ENCODE data around the gene TAB2. TPM values are rescaled to one million over a fixed set of nuclear protein-coding genes. Genes with fewer than 3 reads are reported as not detected.

TAB2 gene
- total and polyA plus RNA-seq, 9 of the 15 experiments (the other 6 are each of a cell fraction or from before 2014, with no cell fraction given) = 9.1 to 38.3 (median 18.6) TPM

- in situ Hi-C loops (cut with MboI) (no loop called here), intact Hi-C loops (cut with micrococcal nuclease) (no loop called here)
- no peaks in the 10 kb centered on the region for H3K4me1 ChIP-seq (replicated peaks in 1 of 2; ENCODE audit: control insufficient read depth in 2 of 2, insufficient read depth in 2 of 2, low read length in 2 of 2)
- H3K27me3 ChIP-seq (ENCODE audit: control insufficient read depth in 2 of 2, insufficient read depth in 2 of 2, low read length in 2 of 2) = peaks cover 12 to 14% of the 10 kb centered on the region in 2 experiments
- DNase-seq (ENCODE audit: extremely low read depth in 1 of 4, low spot score in 3 of 4) = no peak
- H3K36me3 ChIP-seq (ENCODE audit: control insufficient read depth, insufficient read depth, low read length) = no peaks in the 10 kb centered on the region
- no peak for ATAC-seq
- BruUV-seq (replicated peaks) = no TSS peak
- no peak overlapping the region for H3K4me3 ChIP-seq
- H3K9me3 ChIP-seq (replicated peaks; ENCODE audit: control insufficient read depth, insufficient read depth, low read depth, low read length) = 0 out of 2 replicates have a peak, but pooled peaks cover under 1% of the 10 kb centered on the region
- ChIA-PET CTCF (ENCODE audit: low intra/inter-chr PET ratio) (no interaction called here), POLR2A (no interaction called here)
- no peaks in the 10 kb centered on the region for H4K20me1 ChIP-seq (replicated peaks; ENCODE audit: control insufficient read depth, insufficient read depth, low read length)
- no peaks in the 10 kb centered on the region for H3K79me2 ChIP-seq (ENCODE audit: control insufficient read depth, insufficient read depth, low read length)
- H3K27ac ChIP-seq (ENCODE audit: extremely low read depth, low read depth, low read length) = no peak overlapping the region
- H3K9ac ChIP-seq (ENCODE audit: insufficient read depth in 1 of 2, low read depth in 2 of 2, low read length in 2 of 2) = no peak overlapping the region
- TF ChIP-seq, protein P1, sequence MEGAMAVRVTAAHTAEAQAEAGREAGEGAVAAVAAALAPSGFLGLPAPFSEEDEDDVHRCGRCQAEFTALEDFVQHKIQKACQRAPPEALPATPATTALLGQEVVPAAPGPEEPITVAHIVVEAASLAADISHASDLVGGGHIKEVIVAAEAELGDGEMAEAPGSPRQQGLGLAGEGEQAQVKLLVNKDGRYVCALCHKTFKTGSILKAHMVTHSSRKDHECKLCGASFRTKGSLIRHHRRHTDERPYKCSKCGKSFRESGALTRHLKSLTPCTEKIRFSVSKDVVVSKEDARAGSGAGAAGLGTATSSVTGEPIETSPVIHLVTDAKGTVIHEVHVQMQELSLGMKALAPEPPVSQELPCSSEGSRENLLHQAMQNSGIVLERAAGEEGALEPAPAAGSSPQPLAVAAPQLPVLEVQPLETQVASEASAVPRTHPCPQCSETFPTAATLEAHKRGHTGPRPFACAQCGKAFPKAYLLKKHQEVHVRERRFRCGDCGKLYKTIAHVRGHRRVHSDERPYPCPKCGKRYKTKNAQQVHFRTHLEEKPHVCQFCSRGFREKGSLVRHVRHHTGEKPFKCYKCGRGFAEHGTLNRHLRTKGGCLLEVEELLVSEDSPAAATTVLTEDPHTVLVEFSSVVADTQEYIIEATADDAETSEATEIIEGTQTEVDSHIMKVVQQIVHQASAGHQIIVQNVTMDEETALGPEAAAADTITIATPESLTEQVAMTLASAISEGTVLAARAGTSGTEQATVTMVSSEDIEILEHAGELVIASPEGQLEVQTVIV (CRISPR knock-in tag; IDR thresholded peaks at IDR 0.05; ENCODE audit: borderline replicate concordance) = no peak
- no peak for TF ChIP-seq ZNF511 (CRISPR knock-in tag; IDR thresholded peaks at IDR 0.05)
- no peak for TF ChIP-seq XRCC5 (IDR thresholded peaks at IDR 0.05; ENCODE audit: low read depth, low read length)
- no peak for TF ChIP-seq GABPB1 (CRISPR knock-in tag; IDR thresholded peaks at IDR 0.05)
- no peak for TF ChIP-seq OTX1 (CRISPR knock-in tag; IDR thresholded peaks at IDR 0.05)
- TF ChIP-seq KDM2B (CRISPR knock-in tag; IDR thresholded peaks at IDR 0.05) = no peak
- TF ChIP-seq POLR3G (IDR thresholded peaks at IDR 0.05; ENCODE audit: extremely low read depth, insufficient read length, insufficient replicate concordance) = no peak
- TF ChIP-seq, protein P2, sequence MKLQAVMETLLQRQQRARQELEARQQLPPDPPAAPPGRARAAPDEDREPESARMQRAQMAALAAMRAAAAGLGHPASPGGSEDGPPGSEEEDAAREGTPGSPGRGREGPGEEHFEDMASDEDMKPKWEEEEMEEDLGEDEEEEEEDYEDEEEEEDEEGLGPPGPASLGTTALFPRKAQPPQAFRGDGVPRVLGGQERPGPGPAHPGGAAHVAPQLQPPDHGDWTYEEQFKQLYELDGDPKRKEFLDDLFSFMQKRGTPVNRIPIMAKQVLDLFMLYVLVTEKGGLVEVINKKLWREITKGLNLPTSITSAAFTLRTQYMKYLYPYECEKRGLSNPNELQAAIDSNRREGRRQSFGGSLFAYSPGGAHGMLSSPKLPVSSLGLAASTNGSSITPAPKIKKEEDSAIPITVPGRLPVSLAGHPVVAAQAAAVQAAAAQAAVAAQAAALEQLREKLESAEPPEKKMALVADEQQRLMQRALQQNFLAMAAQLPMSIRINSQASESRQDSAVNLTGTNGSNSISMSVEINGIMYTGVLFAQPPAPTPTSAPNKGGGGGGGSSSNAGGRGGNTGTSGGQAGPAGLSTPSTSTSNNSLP (IDR thresholded peaks at IDR 0.05; ENCODE audit: borderline replicate concordance, low read depth, low read length) = no peak
- TF ChIP-seq STAG1 (CRISPR knock-in tag; IDR thresholded peaks at IDR 0.05; ENCODE audit: borderline replicate concordance) = no peak
- no peak for TF ChIP-seq MEIS2 (IDR thresholded peaks at IDR 0.05; ENCODE audit: partially characterized antibody)
- no peak for TF ChIP-seq ZFP30 (CRISPR knock-in tag; IDR thresholded peaks at IDR 0.05; ENCODE audit: borderline replicate concordance)
- TF ChIP-seq SMARCA5 (IDR thresholded peaks at IDR 0.05) = no peak
- TF ChIP-seq KAT2B (IDR thresholded peaks at IDR 0.05; ENCODE audit: low read depth, low read length) = no peak
- H3K4me2 ChIP-seq (ENCODE audit: insufficient read depth, low read length) = no peak overlapping the region
- no peak overlapping the region for H2AFZ ChIP-seq (ENCODE audit: low read depth, low read length)
- no peak for FAIRE-seq
- no peaks in the 10 kb centered on the region for H3K9me1 ChIP-seq (ENCODE audit: control insufficient read depth, insufficient read depth, low read length)
Measured at GRCh38 chr6:149277621-149278020, 39.9 kb upstream of the TAB2 start.
